K562 (cell line): Measurements from ENCODE around the gene DUS1L. TPM values are rescaled to one million over a fixed set of nuclear protein-coding genes. Genes with fewer than 3 reads are reported as not detected.

ENCODE experiments used
- FIP1L1 ChIP-seq: fragments of 200-400 bp; formaldehyde crosslinking; IDR thresholded peaks from 2 replicates; pipeline ENCODE4 v1.6.1; 2018; ENCODE audit warnings: mild to moderate bottlenecking, low read depth, low read length; ENCODE audit not compliant: poor library complexity, severe bottlenecking
- RBM22 ChIP-seq: fragments of 200-400 bp; formaldehyde crosslinking; IDR thresholded peaks from 2 replicates; pipeline ENCODE4 v1.6.1; 2018; ENCODE audit warnings: low read length, low read depth; ENCODE audit not compliant: poor library complexity, severe bottlenecking
- REST ChIP-seq, 2 experiments: fragments of 450-650 bp; formaldehyde crosslinking in 1 of 2; IDR thresholded peaks; 2 replicates each; pipeline versions ENCODE4 v1.4.0 to v1.6.1; 2014 to 2020; ENCODE audit warnings: mild to moderate bottlenecking in 2 of 2, borderline replicate concordance in 1 of 2, low read depth in 1 of 2
- SUPT5H ChIP-seq: fragments of 450-650 bp; IDR thresholded peaks from 2 replicates; pipeline ENCODE4 v1.6.1; 2016
- polyA plus RNA-seq, 8 experiments: library from polyadenylated mRNA; depleted of rRNA in 4 of 8; stranded (reverse) in 5 of 8; unstranded in 3 of 8; fragments of >200 nt; fragmentation: Nextera tagmentation in 2 of 8; fragmentation: Illumina TruSeq in 1 of 8; extraction: Ambion mirVana in 2 of 8; extraction: Trizol in 1 of 8; gene quantifications; 2 replicates each; pipeline versions ENCODE4 v1.2.1 to v1.2.3, GENCODE V29; 2011 to 2014; ENCODE audit warnings: inconsistent platforms in 1 of 8, missing spikeins in 1 of 8
- total RNA-seq, 7 experiments: library from RNA; depleted of rRNA in 6 of 7; stranded (reverse); fragments of >200 nt in 6 of 7; fragmentation: Illumina TruSeq in 2 of 7; extraction: Trizol in 2 of 7; gene quantifications; 2 replicates each; pipeline versions ENCODE4 v1.2.1 to v1.2.3, GENCODE V29; 2011 to 2021; ENCODE audit warnings: low replicate concordance in 1 of 7

DUS1L gene
- total and polyA plus RNA-seq, 9 of the 15 experiments (the other 6 are each of a cell fraction or from before 2014, with no cell fraction given): 7.8 to 210 (median 83.9) TPM

- TF ChIP-seq REST (IDR thresholded peaks at IDR 0.05; ENCODE audit: borderline replicate concordance) (no peak), REST (CRISPR knock-in tag; IDR thresholded peaks at IDR 0.05; ENCODE audit: low read depth) (no peak), SUPT5H (peak; percentile 39; the same call in 1 of the 2 replicates), RBM22 (peak; percentile 49), FIP1L1 (peak; percentile 37)
These were observed 23.5 kb upstream of the DUS1L start (continued) for GRCh38 chr17:82088838-82089722.
